ENCODE data around the gene MTMR12. TPM values are rescaled to one million over a fixed set of nuclear protein-coding genes. Genes with fewer than 3 reads are reported as not detected.
A peak's percentile ranks its signal among the peaks of the same experiment; 100 is the strongest.

The MTMR12 gene
- total and polyA plus RNA-seq, 4 experiments from 2014 or later = 11.6 to 26.4 (median 22.2) TPM

GRCh38 chr5:32207355-32207634 lies 105.4 kb downstream of the MTMR12 start:
- no peaks in the 10 kb centered on the region for H3K27me3 ChIP-seq (ENCODE audit: insufficient read depth, low read length)
- Mint-ChIP-seq H3K4me1 (peaks cover 4 to 16% (median 7%) of the 10 kb centered on the region in 4 donors), H3K27me3 (peaks cover 1 to 8% of the 10 kb centered on the region in 2 donors), H3K27ac (no peak overlapping the region), H3K9me3 (no peaks in the 10 kb centered on the region), H3K4me3 (no peak overlapping the region), H3K36me3 (no peaks in the 10 kb centered on the region)
- no peak overlapping the region for H3K27ac ChIP-seq (ENCODE audit: low read depth, low read length)
- no peaks in the 10 kb centered on the region for H3K36me3 ChIP-seq (ENCODE audit: insufficient read depth, low read length)
- peaks cover 8% of the 10 kb centered on the region for H3K4me1 ChIP-seq (ENCODE audit: insufficient read depth, low read length)
- DNase-seq = no peak
- no peaks in the 10 kb centered on the region for H3K9me3 ChIP-seq (ENCODE audit: control insufficient read depth in 1 of 2, low read length in 2 of 2)
- ChIA-PET CTCF (ENCODE audit: partially characterized antibody) (no interaction called here), POLR2A (ENCODE audit: partially characterized antibody) (no interaction called here)
- H3K4me3 ChIP-seq (ENCODE audit: low read length in 2 of 2) = no peak overlapping the region
- intact Hi-C loops (cut with micrococcal nuclease) = no loop called here

- H3K27ac ChIP-seq (ENCODE audit: low read depth, low read length) = no peak overlapping the region
- Mint-ChIP-seq H3K4me1 (peaks cover 4 to 16% (median 7%) of the 10 kb centered on the region in 4 donors), H3K36me3 (no peaks in the 10 kb centered on the region), H3K27ac (no peak overlapping the region), H3K4me3 (no peak overlapping the region), H3K27me3 (peaks cover 3 to 8% of the 10 kb centered on the region in 2 donors), H3K9me3 (no peaks in the 10 kb centered on the region)
- ChIA-PET POLR2A (ENCODE audit: partially characterized antibody) (no interaction called here), CTCF (ENCODE audit: partially characterized antibody) (interaction anchor here (1.2 kb wide), 1 partner anchor 26 kb away, joined by 5 read pairs; no protein-coding TSS in a partner anchor)
- intact Hi-C loops (cut with micrococcal nuclease) = no loop called here
- no peaks in the 10 kb centered on the region for H3K27me3 ChIP-seq (ENCODE audit: insufficient read depth, low read length)
- H3K9me3 ChIP-seq (ENCODE audit: control insufficient read depth in 1 of 2, low read length in 2 of 2) = no peaks in the 10 kb centered on the region
- H3K36me3 ChIP-seq (ENCODE audit: insufficient read depth, low read length) = no peaks in the 10 kb centered on the region
- H3K4me3 ChIP-seq (ENCODE audit: low read length in 2 of 2) = no peak overlapping the region
- H3K4me1 ChIP-seq (ENCODE audit: insufficient read depth, low read length) = peaks cover 8% of the 10 kb centered on the region
- no peak for DNase-seq
These were observed 106.0 kb downstream of the MTMR12 start for GRCh38 chr5:32206509-32207354.

DNA sequence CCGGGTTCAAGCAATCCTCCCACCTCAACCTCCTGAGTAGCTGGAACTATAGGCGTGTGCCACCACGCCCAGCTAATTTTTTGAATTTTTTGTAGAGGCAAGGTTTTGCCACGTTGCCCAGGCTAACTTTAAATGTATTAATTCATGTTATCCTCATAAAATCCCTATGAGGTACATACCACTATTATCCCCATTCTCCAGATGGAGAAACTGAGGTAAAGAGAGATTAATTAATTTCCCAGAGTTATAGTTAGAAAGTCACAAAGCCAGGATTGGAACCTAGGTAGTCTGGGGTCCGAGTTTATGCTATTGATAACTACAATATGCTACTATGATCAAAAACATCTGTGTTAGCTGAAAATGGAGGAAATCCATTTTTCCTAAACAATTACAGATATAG lies 106.7 kb downstream of the MTMR12 start:
- Mint-ChIP-seq H3K27ac (no peak overlapping the region), H3K9me3 (no peaks in the 10 kb centered on the region), H3K4me3 (no peak overlapping the region), H3K27me3 (peaks cover 6 to 8% of the 10 kb centered on the region in 2 donors), H3K4me1 (peaks cover 2 to 12% (median 4%) of the 10 kb centered on the region in 4 donors), H3K36me3 (no peaks in the 10 kb centered on the region)
- H3K9me3 ChIP-seq (ENCODE audit: control insufficient read depth in 1 of 2, low read length in 2 of 2) = no peaks in the 10 kb centered on the region
- no peak overlapping the region for H3K27ac ChIP-seq (ENCODE audit: low read depth, low read length)
- no peaks in the 10 kb centered on the region for H3K36me3 ChIP-seq (ENCODE audit: insufficient read depth, low read length)
- POLR2A ChIA-PET (ENCODE audit: partially characterized antibody) = no interaction called here
- peaks cover 3% of the 10 kb centered on the region for H3K4me1 ChIP-seq (ENCODE audit: insufficient read depth, low read length)
- no peak overlapping the region for H3K4me3 ChIP-seq (ENCODE audit: low read length in 2 of 2)
- no peaks in the 10 kb centered on the region for H3K27me3 ChIP-seq (ENCODE audit: insufficient read depth, low read length)
- DNase-seq = no peak
- intact Hi-C loops (cut with micrococcal nuclease) = no loop called here
- CTCF ChIA-PET (ENCODE audit: partially characterized antibody) = interaction anchor here (1.2 kb wide), 1 partner anchor 26 kb away, joined by 5 read pairs; no protein-coding TSS in a partner anchor

- Mint-ChIP-seq H3K4me1 (no peaks in the 10 kb centered on the region), H3K4me3 (no peak overlapping the region), H3K27me3 (peaks cover 6 to 11% of the 10 kb centered on the region in 2 donors), H3K27ac (no peak overlapping the region), H3K36me3 (no peaks in the 10 kb centered on the region), H3K9me3 (no peaks in the 10 kb centered on the region)
- no peak for DNase-seq
- Histone ChIP-seq H3K4me1 (ENCODE audit: insufficient read depth, low read length) (no peaks in the 10 kb centered on the region), H3K36me3 (ENCODE audit: insufficient read depth, low read length) (no peaks in the 10 kb centered on the region), H3K27me3 (ENCODE audit: insufficient read depth, low read length) (no peaks in the 10 kb centered on the region), H3K9me3 (ENCODE audit: control insufficient read depth in 1 of 2, low read length in 2 of 2) (no peaks in the 10 kb centered on the region), H3K4me3 (ENCODE audit: low read length in 2 of 2) (no peak overlapping the region), H3K27ac (ENCODE audit: low read depth, low read length) (no peak overlapping the region)
- POLR2A ChIA-PET (ENCODE audit: partially characterized antibody) = no interaction called here
- intact Hi-C loops (cut with micrococcal nuclease) = no loop called here
- CTCF ChIA-PET (ENCODE audit: partially characterized antibody) = no interaction called here
These were observed 110.3 kb downstream of the MTMR12 start for GRCh38 chr5:32202394-32202793.

GRCh38 chr5:32201122-32201753 lies 111.5 kb downstream of the MTMR12 start:
- ChIA-PET POLR2A (ENCODE audit: partially characterized antibody) (no interaction called here), CTCF (ENCODE audit: partially characterized antibody) (no interaction called here)
- no peak for DNase-seq
- Mint-ChIP-seq H3K9me3 (no peaks in the 10 kb centered on the region), H3K27ac (no peak overlapping the region), H3K27me3 (peaks cover 6 to 11% of the 10 kb centered on the region in 2 donors), H3K4me3 (no peak overlapping the region), H3K4me1 (no peaks in the 10 kb centered on the region), H3K36me3 (no peaks in the 10 kb centered on the region)
- Histone ChIP-seq H3K4me3 (ENCODE audit: low read length in 2 of 2) (no peak overlapping the region), H3K4me1 (ENCODE audit: insufficient read depth, low read length) (no peaks in the 10 kb centered on the region), H3K27ac (ENCODE audit: low read depth, low read length) (no peak overlapping the region), H3K36me3 (ENCODE audit: insufficient read depth, low read length) (no peaks in the 10 kb centered on the region), H3K9me3 (ENCODE audit: control insufficient read depth in 1 of 2, low read length in 2 of 2) (no peaks in the 10 kb centered on the region), H3K27me3 (ENCODE audit: insufficient read depth, low read length) (no peaks in the 10 kb centered on the region)
- intact Hi-C loops (cut with micrococcal nuclease) = no loop called here

DNA sequence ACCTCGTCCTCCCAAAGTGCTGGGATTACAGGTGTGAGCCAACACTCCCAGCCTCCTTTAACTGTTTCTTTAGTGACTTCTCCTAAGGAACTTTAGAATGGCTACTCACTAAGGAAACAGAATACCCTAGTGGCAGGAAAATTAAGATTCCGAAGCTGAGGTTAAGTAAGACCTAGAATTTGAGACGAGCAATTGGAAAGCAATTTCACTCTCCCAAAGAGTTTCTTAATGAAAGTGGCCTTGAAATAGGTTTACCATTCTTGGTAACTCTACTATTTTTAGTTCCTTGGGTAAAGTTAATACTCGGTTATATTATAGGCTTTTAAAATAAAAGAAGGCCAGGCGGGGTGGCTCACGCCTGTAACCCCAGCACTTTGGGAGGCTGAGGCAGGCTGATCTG lies 115.7 kb downstream of the MTMR12 start:
- H3K27me3 ChIP-seq (ENCODE audit: insufficient read depth, low read length) = no peaks in the 10 kb centered on the region
- Mint-ChIP-seq H3K27ac (no peak overlapping the region), H3K36me3 (no peaks in the 10 kb centered on the region), H3K4me1 (no peaks in the 10 kb centered on the region), H3K27me3 (peaks cover 7 to 11% of the 10 kb centered on the region in 2 donors), H3K4me3 (no peak overlapping the region), H3K9me3 (no peaks in the 10 kb centered on the region)
- no peak overlapping the region for H3K4me3 ChIP-seq (ENCODE audit: low read length in 2 of 2)
- no peaks in the 10 kb centered on the region for H3K36me3 ChIP-seq (ENCODE audit: insufficient read depth, low read length)
- no peaks in the 10 kb centered on the region for H3K9me3 ChIP-seq (ENCODE audit: control insufficient read depth in 1 of 2, low read length in 2 of 2)
- intact Hi-C loops (cut with micrococcal nuclease) = no loop called here
- H3K4me1 ChIP-seq (ENCODE audit: insufficient read depth, low read length) = no peaks in the 10 kb centered on the region
- ChIA-PET CTCF (ENCODE audit: partially characterized antibody) (no interaction called here), POLR2A (ENCODE audit: partially characterized antibody) (no interaction called here)
- DNase-seq = no peak
- H3K27ac ChIP-seq (ENCODE audit: low read depth, low read length) = no peak overlapping the region

DNA sequence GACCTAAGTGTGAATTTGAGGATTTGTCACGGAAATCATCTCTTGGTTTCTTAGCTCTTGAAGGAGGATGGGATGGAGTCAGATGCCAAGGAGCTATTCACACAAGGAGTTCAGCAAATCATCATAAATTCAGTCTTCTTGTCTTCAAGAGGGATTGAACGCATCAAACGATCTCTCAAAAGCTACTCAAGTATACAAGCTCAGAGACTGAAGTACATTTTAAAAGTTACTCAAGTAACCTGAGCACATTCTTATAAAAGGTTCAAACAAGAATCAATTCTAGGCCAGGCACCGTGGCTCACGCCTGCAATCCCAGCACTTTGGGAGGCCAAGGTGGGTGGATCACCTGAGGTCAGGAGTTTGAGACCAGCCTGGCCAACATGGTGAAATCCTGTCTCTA lies 117.5 kb downstream of the MTMR12 start:
- Histone ChIP-seq H3K27ac (ENCODE audit: low read depth, low read length) (no peak overlapping the region), H3K27me3 (ENCODE audit: insufficient read depth, low read length) (no peaks in the 10 kb centered on the region), H3K4me3 (ENCODE audit: low read length in 2 of 2) (no peak overlapping the region), H3K4me1 (ENCODE audit: insufficient read depth, low read length) (no peaks in the 10 kb centered on the region), H3K9me3 (ENCODE audit: control insufficient read depth in 1 of 2, low read length in 2 of 2) (no peaks in the 10 kb centered on the region), H3K36me3 (ENCODE audit: insufficient read depth, low read length) (no peaks in the 10 kb centered on the region)
- H3K9me3 Mint-ChIP-seq = no peaks in the 10 kb centered on the region
- H3K27ac Mint-ChIP-seq = peak overlapping the region in 1 of 7 donors; percentile 63
- no peak overlapping the region for H3K4me3 Mint-ChIP-seq
- no peaks in the 10 kb centered on the region for H3K4me1 Mint-ChIP-seq
- POLR2A ChIA-PET (ENCODE audit: partially characterized antibody) = no interaction called here
- intact Hi-C loops (cut with micrococcal nuclease) = no loop called here
- no peaks in the 10 kb centered on the region for H3K36me3 Mint-ChIP-seq
- CTCF ChIA-PET (ENCODE audit: partially characterized antibody) = interaction anchor here (0.7 kb wide), 1 partner anchor 19 kb away, joined by 3 read pairs; no protein-coding TSS in a partner anchor
- peaks cover 2 to 11% of the 10 kb centered on the region in 2 donors for H3K27me3 Mint-ChIP-seq
- no peak for DNase-seq

All from CD4-positive, alpha-beta memory T cell (primary cell).